ENCODE results near the gene CDC42EP2.

The CDC42EP2 gene

DNA sequence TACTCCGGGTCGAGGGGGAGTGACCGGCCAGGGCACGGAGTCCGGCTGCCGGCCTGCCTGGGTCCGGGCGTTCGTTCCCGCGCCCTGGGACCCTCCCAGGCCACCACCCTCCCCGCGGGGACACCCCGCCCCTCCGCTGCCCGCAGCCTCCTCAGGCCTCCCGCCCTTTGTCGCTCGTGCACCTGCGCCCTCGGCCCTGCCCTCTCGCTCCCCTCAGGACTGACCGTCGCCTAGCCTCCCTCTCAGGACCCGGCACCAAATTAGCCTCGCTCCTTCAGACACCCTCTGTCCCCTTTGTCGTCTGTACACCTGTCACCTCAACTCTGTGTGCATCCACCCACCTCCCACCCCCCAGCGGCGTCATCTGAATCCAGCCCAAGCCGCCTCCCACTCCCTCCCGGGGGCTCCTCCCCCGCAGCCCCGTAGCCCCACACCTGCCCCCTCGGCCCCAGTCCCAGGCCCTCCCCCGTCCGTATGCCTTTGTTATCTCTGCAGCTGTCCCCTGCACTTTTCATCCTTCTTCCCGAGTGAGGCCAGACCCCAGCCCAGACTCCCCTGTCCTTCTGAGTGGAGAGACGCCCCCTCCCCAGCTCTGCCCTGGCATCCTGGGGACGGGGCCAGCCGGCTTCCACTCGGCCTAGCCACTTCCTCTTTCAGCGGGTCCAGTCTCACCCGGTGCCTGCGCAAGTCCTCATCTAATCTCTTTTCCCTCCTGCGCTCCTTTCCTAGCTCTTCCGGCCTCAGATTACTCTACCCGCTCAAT is 40.5 kb downstream of the CDC42EP2 start:
- DNase-seq (ENCODE audit: extremely low read depth in 1 of 2, low read depth in 1 of 2) = peak in 1 of 2 donors; percentile 17

DNA sequence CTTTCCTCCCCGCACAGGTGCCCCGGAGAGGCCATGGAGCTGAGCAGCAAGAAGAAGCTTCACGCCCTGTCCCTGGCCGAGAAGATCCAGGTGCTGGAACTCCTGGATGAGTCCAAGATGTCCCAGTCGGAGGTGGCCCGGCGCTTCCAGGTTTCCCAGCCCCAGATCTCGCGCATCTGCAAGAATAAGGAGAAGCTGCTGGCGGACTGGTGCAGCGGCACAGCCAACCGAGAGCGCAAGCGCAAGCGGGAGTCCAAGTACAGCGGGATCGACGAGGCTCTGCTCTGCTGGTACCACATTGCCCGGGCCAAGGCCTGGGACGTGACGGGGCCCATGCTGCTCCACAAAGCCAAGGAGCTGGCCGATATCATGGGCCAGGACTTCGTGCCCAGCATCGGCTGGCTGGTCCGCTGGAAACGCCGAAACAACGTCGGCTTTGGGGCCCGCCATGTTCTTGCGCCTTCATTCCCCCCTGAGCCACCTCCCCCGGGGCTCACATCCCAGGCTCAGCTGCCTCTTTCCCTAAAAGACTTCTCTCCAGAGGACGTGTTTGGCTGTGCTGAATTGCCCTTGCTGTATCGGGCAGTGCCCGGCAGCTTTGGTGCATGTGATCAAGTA is 41.2 kb downstream of the CDC42EP2 start:
- no peak for DNase-seq (ENCODE audit: extremely low read depth in 1 of 2, low read depth in 1 of 2)

DNA sequence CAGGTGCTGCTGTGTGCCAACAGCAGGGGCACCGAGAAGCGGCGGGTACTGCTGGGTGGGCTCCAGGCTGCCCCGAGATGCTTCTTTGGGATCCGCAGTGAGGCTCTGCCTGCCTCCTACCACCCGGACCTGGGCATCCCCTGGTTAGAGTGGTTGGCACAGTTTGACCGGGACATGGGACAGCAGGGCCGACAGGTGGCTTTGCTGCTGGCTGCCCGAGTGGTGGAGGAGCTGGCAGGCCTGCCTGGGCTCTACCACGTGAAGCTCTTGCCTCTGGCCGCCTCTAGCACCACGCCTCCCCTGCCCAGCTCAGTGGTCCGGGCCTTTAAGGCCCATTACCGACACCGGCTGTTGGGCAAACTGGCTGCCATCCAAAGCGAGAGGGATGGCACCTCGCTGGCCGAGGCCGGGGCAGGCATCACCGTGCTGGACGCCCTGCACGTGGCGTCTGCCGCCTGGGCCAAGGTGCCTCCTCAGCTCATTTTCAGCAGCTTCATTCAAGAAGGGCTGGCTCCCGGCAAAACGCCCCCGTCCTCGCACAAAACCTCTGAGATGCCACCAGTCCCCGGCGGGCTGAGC is 41.8 kb downstream of the CDC42EP2 start:
- DNase-seq (ENCODE audit: extremely low read depth in 1 of 2, low read depth in 1 of 2) = no peak

DNA sequence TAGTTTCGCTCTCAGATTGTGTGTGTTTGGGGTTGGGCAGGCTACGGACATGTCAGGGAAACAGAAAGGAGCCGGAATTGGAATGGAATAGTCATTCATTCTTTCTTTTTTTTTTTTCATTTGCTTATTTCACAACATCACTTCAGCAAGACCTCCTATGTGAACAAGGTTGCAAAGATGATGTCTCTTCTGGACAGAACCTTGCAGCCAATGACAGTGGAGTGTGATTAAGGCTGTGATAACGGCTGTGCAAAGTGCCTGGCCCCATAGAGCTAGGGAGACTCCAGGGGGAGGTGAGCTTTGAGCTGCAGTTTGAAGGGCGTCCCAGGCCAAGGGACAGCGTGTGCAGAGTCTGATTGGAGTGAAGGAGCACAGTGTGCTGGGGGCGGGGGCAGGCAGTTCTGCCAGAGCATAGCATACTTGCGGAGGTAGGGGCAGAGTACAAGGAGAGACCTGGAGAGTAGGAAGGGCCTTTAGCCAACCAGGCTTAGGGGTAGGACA is 43.2 kb downstream of the CDC42EP2 start:
- DNase-seq (ENCODE audit: extremely low read depth in 1 of 2, low read depth in 1 of 2) = no peak

DNA sequence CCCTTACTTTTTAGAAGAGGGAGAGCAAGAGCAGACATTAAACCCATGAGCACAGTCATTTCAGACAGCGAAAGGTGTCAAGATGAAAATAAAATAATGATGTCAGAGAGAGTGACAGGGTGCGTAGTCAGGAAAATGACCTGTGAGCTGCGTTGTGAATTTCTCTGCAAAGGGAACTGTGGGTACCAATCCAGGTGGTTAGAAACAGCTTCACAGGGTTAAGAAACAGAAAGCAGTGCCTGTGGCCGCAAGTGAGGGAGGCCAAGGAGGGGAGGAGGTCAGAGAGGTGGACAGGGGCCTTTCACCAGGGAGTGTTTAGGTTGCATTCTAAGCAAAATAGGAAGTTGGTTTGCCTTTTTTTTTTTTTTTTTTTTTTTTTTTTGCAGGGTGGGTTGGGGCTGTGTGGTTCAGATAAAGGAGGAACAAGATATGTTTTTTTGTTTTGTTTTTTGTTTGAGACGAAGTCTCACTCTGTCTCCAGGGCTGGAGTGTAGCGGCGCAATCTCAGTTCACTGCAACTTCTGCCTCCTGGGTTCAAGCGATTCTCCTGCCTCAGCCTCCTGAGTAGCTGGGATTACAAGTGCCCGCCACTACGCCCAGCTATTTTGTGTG is 47.8 kb downstream of the CDC42EP2 start:
- DNase-seq (ENCODE audit: extremely low read depth in 1 of 2, low read depth in 1 of 2) = no peak

DNA sequence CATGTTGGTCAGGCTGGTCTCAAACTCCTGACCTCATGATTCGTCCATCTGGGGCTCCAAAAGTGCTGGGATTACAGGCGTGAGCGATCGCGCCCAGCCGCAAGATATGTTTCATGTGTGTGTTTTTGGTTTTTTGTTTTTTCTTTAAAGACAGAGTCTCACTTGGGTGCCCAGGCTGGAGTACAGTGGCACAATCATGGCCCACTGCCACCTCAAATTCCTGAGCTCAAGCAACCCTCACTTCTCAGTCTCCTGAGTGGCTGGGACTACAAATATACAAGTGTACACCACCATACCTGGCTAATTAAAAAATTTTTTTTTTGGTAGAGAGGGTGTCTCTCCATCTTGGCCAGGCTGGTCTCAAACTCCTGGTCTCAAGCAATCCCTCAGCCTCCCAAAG is 48.3 kb downstream of the CDC42EP2 start:
- no peak for DNase-seq (ENCODE audit: extremely low read depth in 1 of 2, low read depth in 1 of 2)

DNA sequence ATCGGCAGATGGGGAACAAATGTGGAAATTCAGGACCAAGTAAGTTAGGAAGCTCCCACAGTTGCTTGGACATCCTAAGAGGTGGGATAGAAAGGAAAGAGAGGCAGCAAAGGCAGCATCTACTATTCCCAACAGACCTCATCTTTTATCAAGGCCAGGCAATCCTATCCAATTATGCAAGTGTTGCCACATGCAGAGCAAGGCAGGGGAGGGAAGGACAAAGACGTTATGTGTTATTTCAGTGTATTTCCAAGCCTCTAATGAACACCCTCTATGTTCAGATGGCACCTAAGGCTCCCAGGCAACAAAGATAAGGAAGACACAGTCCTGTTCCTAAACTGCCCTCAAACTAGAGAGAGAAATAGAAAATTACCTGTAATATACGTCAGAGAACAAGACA is 49.1 kb downstream of the CDC42EP2 start:
- DNase-seq (ENCODE audit: extremely low read depth in 1 of 2, low read depth in 1 of 2) = no peak

DNA sequence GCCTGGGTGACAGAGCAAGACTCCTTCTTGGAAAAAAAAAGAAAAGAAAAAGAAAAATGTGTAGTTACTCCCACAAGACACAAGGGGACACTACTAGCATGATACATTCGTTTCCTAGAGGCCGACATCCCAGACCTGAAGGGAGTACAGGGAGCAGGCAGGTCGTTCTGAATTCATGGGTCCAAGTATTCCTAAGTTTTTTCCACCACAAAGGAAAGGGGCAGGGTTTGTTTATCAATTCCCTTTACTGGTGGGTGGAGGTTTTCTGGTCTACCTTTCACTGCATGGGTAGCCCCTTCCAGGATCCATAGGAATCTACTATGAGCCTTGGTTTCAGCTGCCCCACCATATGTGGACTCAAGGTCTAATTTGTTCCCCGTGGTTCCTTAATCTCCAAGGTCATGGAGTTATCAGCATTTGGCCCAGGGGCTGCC is 51.7 kb downstream of the CDC42EP2 start:
- DNase-seq (ENCODE audit: extremely low read depth in 1 of 2, low read depth in 1 of 2) = no peak

DNA sequence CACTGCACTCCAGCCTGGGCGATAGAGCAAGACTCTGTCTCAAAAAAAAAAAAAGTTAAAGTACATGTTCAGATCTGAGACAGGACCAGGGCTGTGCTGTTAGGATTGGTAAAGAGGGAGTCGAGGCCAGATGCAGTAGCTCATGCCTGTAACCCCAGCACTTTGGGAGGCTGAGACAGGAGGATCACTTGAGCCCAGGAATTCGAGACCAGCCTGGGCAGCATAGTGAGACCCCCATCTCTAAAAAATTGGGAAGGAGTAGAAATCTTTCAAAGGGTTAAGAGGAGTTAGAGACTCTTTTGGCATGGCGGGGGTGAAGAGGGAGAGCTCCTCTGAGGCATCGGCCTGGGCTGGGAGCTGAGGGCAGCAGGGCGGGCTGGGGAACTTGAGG is 56.0 kb downstream of the CDC42EP2 start:
- DNase-seq (ENCODE audit: extremely low read depth in 1 of 2, low read depth in 1 of 2) = no peak

All from stimulated activated CD8-positive, alpha-beta memory T cell treated with anti-CD3 and anti-CD28 coated beads, Interleukin-7, amount 100 ng/mL, for 48 hours (primary cell).